HepG2 (cell line): Measurements from ENCODE around the gene TBC1D22A. TPM values are rescaled to one million over a fixed set of nuclear protein-coding genes. Genes with fewer than 3 reads are reported as not detected.

Experiments used
- ATAC-seq: fragments of 200-7000 bp; cut with Tn5 transposase; 3 replicates; pipeline ENCODE4 v1.9.1; 2020; ENCODE audit warnings: mild to moderate bottlenecking, moderate library complexity
- BruUV-seq: library from RNA; stranded (reverse); fragments of 400-500 nt; replicated peaks from 2 replicates; lab custom pipeline; 2021; lab: Mats Ljungman, UMichigan
- CTCF ChIA-PET: fragments of 300-600 bp; formaldehyde crosslinking; extraction: SDS; loops from one replicate; lab custom pipeline; 2021; ENCODE audit warnings: low total read pairs, inconsistent platforms, low intra/inter-chr PET ratio; lab: Yijun Ruan, JAX
- POLR2A ChIA-PET: fragments of 350-600 bp; sonication (Branson Sonifier 250); formaldehyde crosslinking; loops from one replicate; lab custom pipeline; 2020; ENCODE audit warnings: antibody characterized with exemption, inconsistent platforms; lab: Yijun Ruan, JAX
- DNase-seq: peaks from one replicate; pipeline ENCODE4 v3.0.0-alpha.2; 2015; ENCODE audit warnings: low spot score
- FAIRE-seq: peaks from 3 replicates; lab custom pipeline; 2011; peaks lifted over from hg19 to GRCh38; lab: Jason Lieb, UNC
- H2AFZ ChIP-seq: one replicate; pipeline ENCODE4 v1.6.1; 2011; ENCODE audit warnings: low read length, inconsistent platforms
- H3K27ac ChIP-seq: fragments of 300-600 bp; 3 replicates; pipeline ENCODE4 v1.8.0; 2011; ENCODE audit warnings: mixed run types, mild to moderate bottlenecking, mixed read lengths, low read length, inconsistent platforms; ENCODE audit not compliant: insufficient read depth; ENCODE audit errors: extremely low read length
- H3K27me3 ChIP-seq, 2 experiments: fragments of 200-600 bp in 1 of 2; 2 replicates in 1 of 2; 3 replicates in 1 of 2; pipeline versions ENCODE4 v1.6.0 to v1.8.0; 2011; ENCODE audit warnings: low read length in 2 of 2, mild to moderate bottlenecking in 2 of 2, moderate library complexity in 2 of 2, inconsistent platforms in 1 of 2; ENCODE audit not compliant: insufficient read depth in 2 of 2, control insufficient read depth in 1 of 2
- H3K36me3 ChIP-seq, 2 experiments: fragments of 200-600 bp in 1 of 2; replicated peaks in 1 of 2; 2 replicates in 1 of 2; 3 replicates in 1 of 2; pipeline versions ENCODE4 v1.5.1 to v1.8.0; 2011; ENCODE audit warnings: low read length in 2 of 2, inconsistent platforms in 1 of 2; ENCODE audit not compliant: insufficient read depth in 2 of 2, control insufficient read depth in 1 of 2
- H3K4me1 ChIP-seq: 2 replicates; pipeline ENCODE4 v1.5.1; 2012; ENCODE audit warnings: low read length, inconsistent platforms; ENCODE audit not compliant: insufficient read depth
- H3K4me2 ChIP-seq: 2 replicates; pipeline ENCODE4 v1.6.0; 2011; ENCODE audit warnings: low read depth, low read length, inconsistent platforms
- H3K4me3 ChIP-seq, 3 experiments: fragments of 200-600 bp in 1 of 3; sonication (generic), shearing (Covaris generic) in 1 of 3; replicated peaks in 1 of 3; 2 replicates each; pipeline ENCODE4 v1.5.1; 2011 to 2016; ENCODE audit warnings: low read length in 3 of 3, inconsistent platforms in 2 of 3, low read depth in 2 of 3, mild to moderate bottlenecking in 2 of 3, control low read depth in 1 of 3, mixed read lengths in 1 of 3; ENCODE audit not compliant: insufficient read depth in 1 of 3
- H3K79me2 ChIP-seq: one replicate; pipeline ENCODE4 v1.6.1; 2011; ENCODE audit warnings: low read length, inconsistent platforms; ENCODE audit not compliant: insufficient read depth
- H3K9ac ChIP-seq: 2 replicates; pipeline ENCODE4 v1.6.0; 2011; ENCODE audit warnings: mild to moderate bottlenecking, low read depth, low read length, inconsistent platforms; ENCODE audit not compliant: insufficient read depth
- H3K9me3 ChIP-seq: 2 replicates; pipeline ENCODE4 v1.5.1; 2012; ENCODE audit warnings: mild to moderate bottlenecking, low read length
- H4K20me1 ChIP-seq: 2 replicates; pipeline ENCODE4 v1.6.0; 2011; ENCODE audit warnings: inconsistent platforms, mild to moderate bottlenecking, low read length, moderate library complexity; ENCODE audit not compliant: insufficient read depth
- HNRNPL ChIP-seq: fragments of 200-400 bp; formaldehyde crosslinking; IDR thresholded peaks from 2 replicates; pipeline ENCODE4 v1.6.1; 2017; ENCODE audit warnings: mild to moderate bottlenecking, low read depth, low read length
- HOXA5 ChIP-seq: sonication (generic); formaldehyde crosslinking; IDR thresholded peaks from 2 replicates; pipeline ENCODE4 v1.4.0; 2020; ENCODE audit warnings: missing genetic modification reagents
- MAFF ChIP-seq: IDR thresholded peaks from 2 replicates; pipeline ENCODE4 v1.6.1; 2011; ENCODE audit warnings: low read depth, low read length, improper control_type of control experiment
- TGIF2 ChIP-seq: IDR thresholded peaks from 2 replicates; pipeline ENCODE4 v1.6.1; 2016; ENCODE audit warnings: control low read depth, missing compliant biosample characterization
- ZFP36 ChIP-seq: fragments of 150-350 bp; IDR thresholded peaks from 2 replicates; pipeline ENCODE4 v1.6.1; 2018; ENCODE audit warnings: borderline replicate concordance, low read length, low read depth; ENCODE audit not compliant: partially characterized antibody
- ZFP82 ChIP-seq: sonication (generic); formaldehyde crosslinking; IDR thresholded peaks from 2 replicates; pipeline ENCODE4 v1.5.1; 2020; ENCODE audit warnings: mild to moderate bottlenecking, missing genetic modification reagents, borderline replicate concordance
- ZIK1 ChIP-seq: sonication (generic); formaldehyde crosslinking; IDR thresholded peaks from 2 replicates; pipeline ENCODE4 v1.5.0; 2020; ENCODE audit warnings: mild to moderate bottlenecking, low read depth, missing genetic modification reagents, borderline replicate concordance
- ZNF670 ChIP-seq: sonication (generic); formaldehyde crosslinking; IDR thresholded peaks from 2 replicates; pipeline ENCODE4 v1.8.0; 2022; ENCODE audit warnings: mild to moderate bottlenecking, missing genetic modification reagents, borderline replicate concordance
- ZNF674 ChIP-seq: sonication (generic); formaldehyde crosslinking; IDR thresholded peaks from 2 replicates; pipeline ENCODE4 v1.5.0; 2020; ENCODE audit warnings: low read depth, mild to moderate bottlenecking, missing genetic modification reagents
- ZNF724P ChIP-seq: sonication (generic); formaldehyde crosslinking; IDR thresholded peaks from 2 replicates; pipeline ENCODE4 v1.8.0; 2022; ENCODE audit warnings: missing genetic modification reagents, borderline replicate concordance
- ZZZ3 ChIP-seq: sonication (generic); formaldehyde crosslinking; IDR thresholded peaks from 2 replicates; pipeline ENCODE4 v1.4.0; 2020; ENCODE audit warnings: missing genetic modification reagents, mild to moderate bottlenecking, borderline replicate concordance
- WGBS: methylation state at CpG from one replicate; pipeline ENCODE4 v1.1.6; 2017; ENCODE audit warnings: low lambda C conversion rate; 5-methylcytosine and 5-hydroxymethylcytosine counted together
- in situ Hi-C: cut with HindIII; loops from 2 replicates; pipeline ENCODE4 v1.10.0; 2017; ENCODE audit warnings: low pct_unique_long_range_greater_than_20kb; ENCODE audit not compliant: extremely low pct_ligation_motif_present
- intact Hi-C: fragments of 100-400 bp; cut with micrococcal nuclease; formaldehyde crosslinking; loops from one replicate; pipeline ENCODE4 v1.10.0; 2022; ENCODE audit not compliant: unreplicated experiment
- polyA plus RNA-seq, 8 experiments: library from polyadenylated mRNA; depleted of rRNA in 3 of 8; stranded (reverse) in 7 of 8; unstranded in 1 of 8; fragments of >200 nt; fragmentation: Illumina TruSeq in 4 of 8; extraction: Trizol in 4 of 8; gene quantifications; 2 replicates each; pipeline versions ENCODE4 v1.2.1 to v1.2.3, GENCODE V29; 2011 to 2016; ENCODE audit warnings: low read depth in 4 of 8, missing spikeins in 1 of 8, mixed read lengths in 1 of 8; ENCODE audit not compliant: insufficient read depth in 1 of 8
- total RNA-seq, 5 experiments: library from RNA; depleted of rRNA; stranded (reverse); fragments of >200 nt; fragmentation: Illumina TruSeq; extraction: Trizol; gene quantifications; 2 replicates each; pipeline ENCODE4 v1.2.3, GENCODE V29; 2016; ENCODE audit warnings: low read depth in 1 of 5

TBC1D22A gene
- total and polyA plus RNA-seq, 2 of the 13 experiments (the other 11 are each of a cell fraction or from before 2014, with no cell fraction given), result 17.3 to 18.0 TPM

DNA sequence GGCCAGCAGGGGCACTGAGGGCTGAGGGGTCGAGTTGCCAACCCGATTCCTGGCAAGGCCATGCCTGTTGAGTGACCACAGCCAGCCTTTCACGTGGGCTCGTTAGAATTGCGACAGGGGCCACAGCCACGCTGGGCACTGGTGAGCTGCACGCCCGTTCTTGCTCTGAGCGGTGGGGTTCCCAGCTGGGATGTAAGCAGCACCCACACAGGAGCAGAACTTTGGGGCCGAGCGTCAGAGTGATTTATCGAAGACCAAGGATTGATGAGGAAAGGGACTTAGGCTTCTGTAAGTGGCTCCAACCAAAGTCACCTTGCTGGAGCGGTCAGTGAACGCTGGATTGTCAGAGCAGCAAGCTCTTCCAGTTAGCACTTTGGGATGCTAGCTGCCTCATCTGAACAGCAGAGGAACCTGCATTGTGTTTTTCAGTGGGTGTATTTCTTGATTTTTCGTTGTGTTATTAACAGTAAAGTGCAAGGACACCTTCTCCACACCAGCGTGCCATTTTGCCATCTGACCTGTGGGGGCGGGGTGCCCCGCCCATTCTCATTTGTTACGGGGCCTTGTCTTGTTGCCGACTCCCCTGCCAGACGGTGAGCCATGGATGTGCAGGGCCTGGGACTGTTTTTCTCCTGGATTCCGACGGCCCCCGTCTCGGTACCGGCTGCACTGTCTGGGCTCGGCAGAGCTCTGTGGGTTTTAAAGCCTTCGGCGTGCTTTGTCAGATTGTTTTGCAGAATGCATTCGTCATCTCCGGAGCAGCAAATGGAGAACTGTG lies 202.5 kb downstream of the TBC1D22A start:
- H2AFZ ChIP-seq, result no peak overlapping the region
- no peak overlapping the region for H3K9ac ChIP-seq
- peaks cover 0 to 1% of the 10 kb centered on the region in 2 experiments; a peak in 1 of 5 replicates for H3K36me3 ChIP-seq
- H4K20me1 ChIP-seq, result peaks cover 2% of the 10 kb centered on the region; the same call in 1 of the 2 replicates
- H3K27me3 ChIP-seq, result no peaks in the 10 kb centered on the region
- TF ChIP-seq HOXA5 (CRISPR knock-in tag), result no peak
- no peak for TF ChIP-seq ZIK1 (CRISPR knock-in tag)
- TF ChIP-seq ZFP36, result no peak
- TF ChIP-seq HNRNPL, result no peak
- TF ChIP-seq TGIF2 (CRISPR knock-in tag), result no peak
- TF ChIP-seq ZZZ3 (CRISPR knock-in tag), result no peak
- TF ChIP-seq ZNF674 (CRISPR knock-in tag), result no peak
- TF ChIP-seq ZFP82 (CRISPR knock-in tag), result no peak
- TF ChIP-seq ZNF724P (CRISPR knock-in tag), result no peak
- no peak for TF ChIP-seq MAFF
- no peak for TF ChIP-seq ZNF670 (CRISPR knock-in tag)
- 95% methylated on average over 28 of the region's 31 CpGs for WGBS
- in situ Hi-C loops (no loop called here), intact Hi-C loops (no loop called here)
- ATAC-seq (no peak), DNase-seq (no peak), FAIRE-seq (no peak)
- BruUV-seq, result no TSS peak
- 0 out of 2 replicates have a peak, but pooled peaks cover under 1% of the 10 kb centered on the region for H3K4me1 ChIP-seq
- H3K4me3 ChIP-seq, result no peak overlapping the region
- no peak overlapping the region for H3K4me2 ChIP-seq
- H3K27ac ChIP-seq, result no peak overlapping the region
- ChIA-PET CTCF (no interaction called here), POLR2A (no interaction called here)
- H3K79me2 ChIP-seq, result no peaks in the 10 kb centered on the region
- H3K9me3 ChIP-seq, result no peaks in the 10 kb centered on the region
